Sigmoid colon (tissue), 4 donors: ENCODE results near the gene HOXD3.

Experiments used
- EP300 ChIP-seq, 4 donors: sonication (generic); formaldehyde crosslinking; IDR thresholded peaks; one replicate each; pipeline ENCODE4 v1.6.1; 2017; ENCODE audit warnings: antibody characterized with exemption in 4 of 4
- TF ChIP-seq, protein P1 (sequence below), 4 experiments: fragments of 450-650 bp in 3 of 4; fragments of 200-600 bp in 1 of 4; IDR thresholded peaks; one replicate each; pipeline ENCODE4 v1.5.1; 2016 to 2019; ENCODE audit warnings: antibody characterized with exemption in 4 of 4, mild to moderate bottlenecking in 3 of 4, moderate library complexity in 2 of 4

- no peak for TF ChIP-seq EP300 (IDR thresholded peaks at IDR 0.05)
- TF ChIP-seq, protein P1, sequence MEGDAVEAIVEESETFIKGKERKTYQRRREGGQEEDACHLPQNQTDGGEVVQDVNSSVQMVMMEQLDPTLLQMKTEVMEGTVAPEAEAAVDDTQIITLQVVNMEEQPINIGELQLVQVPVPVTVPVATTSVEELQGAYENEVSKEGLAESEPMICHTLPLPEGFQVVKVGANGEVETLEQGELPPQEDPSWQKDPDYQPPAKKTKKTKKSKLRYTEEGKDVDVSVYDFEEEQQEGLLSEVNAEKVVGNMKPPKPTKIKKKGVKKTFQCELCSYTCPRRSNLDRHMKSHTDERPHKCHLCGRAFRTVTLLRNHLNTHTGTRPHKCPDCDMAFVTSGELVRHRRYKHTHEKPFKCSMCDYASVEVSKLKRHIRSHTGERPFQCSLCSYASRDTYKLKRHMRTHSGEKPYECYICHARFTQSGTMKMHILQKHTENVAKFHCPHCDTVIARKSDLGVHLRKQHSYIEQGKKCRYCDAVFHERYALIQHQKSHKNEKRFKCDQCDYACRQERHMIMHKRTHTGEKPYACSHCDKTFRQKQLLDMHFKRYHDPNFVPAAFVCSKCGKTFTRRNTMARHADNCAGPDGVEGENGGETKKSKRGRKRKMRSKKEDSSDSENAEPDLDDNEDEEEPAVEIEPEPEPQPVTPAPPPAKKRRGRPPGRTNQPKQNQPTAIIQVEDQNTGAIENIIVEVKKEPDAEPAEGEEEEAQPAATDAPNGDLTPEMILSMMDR (IDR thresholded peaks at IDR 0.05) = no peak
Observed at GRCh38 chr2:176151442-176152287, 5.4 kb upstream of the HOXD3 start, which contains the start of gene HOXD4.
